Neural cell (in vitro differentiated cells): ENCODE measurements around the gene STEAP1B. TPM values are rescaled to one million over a fixed set of nuclear protein-coding genes. Genes with fewer than 3 reads are reported as not detected.
"Not testable (repeated sequence)": the region's sequence is repeated elsewhere in the genome, so short reads cannot be mapped to it uniquely, and the experiment has no call there.

Source experiments
- H2AFZ ChIP-seq: fragments of 200-600, 300-800 bp; sonication (generic), shearing (Covaris generic); 2 replicates; pipeline ENCODE4 v1.6.0; 2014; ENCODE audit warnings: low read depth, mild to moderate bottlenecking, antibody characterized with exemption, low read length, moderate library complexity
- H3F3A ChIP-seq: fragments of 200-600 bp; shearing (Covaris generic); 2 replicates; pipeline ENCODE4 v1.6.1; 2016; ENCODE audit warnings: mild to moderate bottlenecking, moderate library complexity, mixed read lengths, antibody characterized with exemption, low read length; ENCODE audit not compliant: insufficient read depth, poor library complexity, severe bottlenecking
- H3K27ac ChIP-seq: fragments of 200-600, 300-800 bp; sonication (generic), shearing (Covaris generic); 2 replicates; pipeline ENCODE4 v1.5.1; 2014; ENCODE audit warnings: mild to moderate bottlenecking, low read length, moderate library complexity
- H3K27me3 ChIP-seq: fragments of 300-800, 200-600 bp; sonication (generic), shearing (Covaris generic); 2 replicates; pipeline ENCODE4 v1.6.0; 2014; ENCODE audit warnings: mild to moderate bottlenecking, low read depth, low read length, moderate library complexity; ENCODE audit not compliant: insufficient read depth
- H3K36me3 ChIP-seq: fragments of 300-800, 200-600 bp; sonication (generic), shearing (Covaris generic); 2 replicates; pipeline ENCODE4 v1.5.1; 2014; ENCODE audit warnings: mild to moderate bottlenecking, antibody characterized with exemption, low read length, moderate library complexity; ENCODE audit not compliant: insufficient read depth
- H3K4me2 ChIP-seq: fragments of 300-800, 200-600 bp; sonication (generic), shearing (Covaris generic); 2 replicates; pipeline ENCODE4 v1.6.0; 2014; ENCODE audit warnings: mild to moderate bottlenecking, low read length
- H3K4me3 ChIP-seq: fragments of 300-800, 200-600 bp; sonication (generic), shearing (Covaris generic); 2 replicates; pipeline ENCODE4 v1.5.1; 2014; ENCODE audit warnings: mild to moderate bottlenecking, low read length, moderate library complexity
- H3K79me2 ChIP-seq: fragments of 200-600 bp; shearing (Covaris generic); replicated peaks from 2 replicates; pipeline ENCODE4 v1.6.0; 2014; ENCODE audit warnings: mild to moderate bottlenecking, low read length, moderate library complexity; ENCODE audit not compliant: insufficient read depth
- H3K9ac ChIP-seq: fragments of 300-800, 200-600 bp; sonication (generic), shearing (Covaris generic); 2 replicates; pipeline ENCODE4 v1.6.1; 2016; ENCODE audit warnings: mild to moderate bottlenecking, low read length, mixed read lengths
- H3K9me2 ChIP-seq: fragments of 200-600 bp; shearing (Covaris generic); 2 replicates; pipeline ENCODE4 v1.6.1; 2016; ENCODE audit warnings: mild to moderate bottlenecking, low read length, mixed read lengths; ENCODE audit not compliant: insufficient read depth
- H3K9me3 ChIP-seq: fragments of 200-600, 300-800 bp; sonication (generic), shearing (Covaris generic); 2 replicates; pipeline ENCODE4 v1.6.1; 2016; ENCODE audit warnings: mild to moderate bottlenecking, mixed run types, low read length, moderate library complexity, mixed read lengths
- H4K20me1 ChIP-seq: fragments of 200-600 bp; shearing (Covaris generic); 2 replicates; pipeline ENCODE4 v1.6.1; 2016; ENCODE audit warnings: mild to moderate bottlenecking, mixed run types; ENCODE audit not compliant: insufficient read depth
- CTCF ChIP-seq: fragments of 450-650 bp; IDR thresholded peaks from 2 replicates; pipeline ENCODE4 v1.5.1; 2014; ENCODE audit warnings: antibody characterized with exemption, mild to moderate bottlenecking, moderate library complexity; ENCODE audit not compliant: poor library complexity, severe bottlenecking
- EP300 ChIP-seq: fragments of 450-650 bp; conservative IDR thresholded peaks from 2 replicates; pipeline ENCODE4 v1.6.1; 2014; ENCODE audit warnings: antibody characterized with exemption, mild to moderate bottlenecking, moderate library complexity; ENCODE audit not compliant: poor library complexity, severe bottlenecking
- EZH2 ChIP-seq: fragments of 200-600, 300-800 bp; shearing (Covaris generic), sonication (generic); IDR thresholded peaks from 2 replicates; pipeline ENCODE4 v1.6.1; 2014; ENCODE audit warnings: antibody characterized with exemption, low read length, borderline replicate concordance, mild to moderate bottlenecking; ENCODE audit not compliant: insufficient read depth, poor library complexity, severe bottlenecking
- MXI1 ChIP-seq: fragments of 450-650 bp; conservative IDR thresholded peaks from 2 replicates; pipeline ENCODE4 v1.6.1; 2014; ENCODE audit warnings: antibody characterized with exemption, mild to moderate bottlenecking; ENCODE audit not compliant: poor library complexity, severe bottlenecking
- POLR2AphosphoS5 ChIP-seq: IDR thresholded peaks from 2 replicates; pipeline ENCODE4 v1.6.1; 2012
- RAD21 ChIP-seq: fragments of 450-650 bp; conservative IDR thresholded peaks from 2 replicates; pipeline ENCODE4 v1.6.1; 2014; ENCODE audit warnings: antibody characterized with exemption, mild to moderate bottlenecking, moderate library complexity
- REST ChIP-seq: IDR thresholded peaks from 2 replicates; pipeline ENCODE4 v1.6.1; 2012; ENCODE audit warnings: borderline replicate concordance
- SMC3 ChIP-seq: fragments of 450-650 bp; conservative IDR thresholded peaks from 2 replicates; pipeline ENCODE4 v1.6.1; 2014; ENCODE audit warnings: antibody characterized with exemption, mild to moderate bottlenecking, moderate library complexity; ENCODE audit not compliant: poor library complexity
- TAF1 ChIP-seq: IDR thresholded peaks from 2 replicates; pipeline ENCODE4 v1.6.1; 2012; ENCODE audit warnings: low read depth
- polyA plus RNA-seq: library from polyadenylated mRNA; depleted of rRNA; stranded (reverse); fragments of >200 nt; gene quantifications from 2 replicates; pipeline ENCODE4 v1.2.3, GENCODE V29; 2014

STEAP1B gene
- polyA plus RNA-seq, 1 donor from 2014 or later = 0.51 TPM

- H3K79me2 ChIP-seq, H3K9me3 ChIP-seq, H3F3A ChIP-seq, H3K9ac ChIP-seq, H3K4me3 ChIP-seq, H3K36me3 ChIP-seq, H3K9me2 ChIP-seq, H4K20me1 ChIP-seq, H3K4me2 ChIP-seq, H3K27me3 ChIP-seq, H3K27ac ChIP-seq, H2AFZ ChIP-seq: not testable (repeated sequence)
Observed at GRCh38 chr7:22496912-22497311, 3.1 kb downstream of the STEAP1B start.

GRCh38 chr7:22496296-22496888 lies 3.6 kb downstream of the STEAP1B start:
- H3K27me3 ChIP-seq, H3K9me2 ChIP-seq, H3K4me2 ChIP-seq: not testable (repeated sequence)

DNA sequence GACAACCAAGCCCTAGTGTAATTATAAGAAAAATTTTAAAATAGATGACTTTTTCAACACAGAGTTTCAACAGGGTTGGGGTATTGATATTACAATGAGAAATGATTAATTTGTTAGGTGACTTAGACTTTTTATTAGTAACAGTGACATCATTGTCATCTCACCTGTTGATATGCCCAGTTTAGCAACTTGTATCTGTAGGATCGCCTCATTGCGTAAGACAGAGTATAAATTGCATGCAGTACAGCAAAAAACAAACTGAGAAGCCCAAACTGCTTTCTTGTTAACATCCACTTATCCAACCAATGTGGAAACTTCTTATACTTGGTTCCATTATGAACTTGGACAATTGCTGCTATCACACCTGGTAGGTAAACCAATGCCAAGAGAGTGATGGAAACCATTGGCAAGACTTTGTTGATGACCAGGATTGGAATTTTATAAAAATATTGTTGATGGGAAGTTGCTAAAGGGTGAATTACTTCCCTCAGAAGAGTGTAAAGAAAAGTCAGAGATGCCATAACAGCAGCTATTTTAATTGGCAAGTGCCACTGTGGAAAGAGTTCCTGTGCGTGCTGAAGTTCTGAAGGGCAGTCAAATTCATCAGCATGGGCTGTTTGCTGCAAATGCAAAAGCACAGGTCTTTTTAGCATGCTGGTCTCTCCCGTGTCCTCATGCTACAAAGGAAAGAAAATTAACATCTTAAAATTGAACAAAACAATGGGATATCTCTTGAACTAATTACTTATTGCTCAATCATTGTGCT lies 6.6 kb downstream of the STEAP1B start:
- not testable (repeated sequence) for H3K79me2 ChIP-seq, H3K9me2 ChIP-seq, H3K9me3 ChIP-seq, H3F3A ChIP-seq, H3K4me3 ChIP-seq, H3K36me3 ChIP-seq, H3K27ac ChIP-seq, H3K9ac ChIP-seq, H2AFZ ChIP-seq, H4K20me1 ChIP-seq, H3K4me2 ChIP-seq, H3K27me3 ChIP-seq

More at GRCh38 chr7:22496296-22496888, 3.6 kb downstream of the STEAP1B start:
- H3F3A ChIP-seq, H2AFZ ChIP-seq, H3K36me3 ChIP-seq, H3K27ac ChIP-seq, H3K9ac ChIP-seq, H3K9me3 ChIP-seq, H3K4me3 ChIP-seq, H4K20me1 ChIP-seq, H3K79me2 ChIP-seq: not testable (repeated sequence)

GRCh38 chr7:22488643-22489462 lies 11.1 kb downstream of the STEAP1B start:
- TF ChIP-seq REST = no peak
- peak; percentile 99 for TF ChIP-seq SMC3
- peak; percentile 95 for TF ChIP-seq CTCF
- no peak for TF ChIP-seq MXI1
- TF ChIP-seq RAD21 = peak; percentile 98
- no peak for TF ChIP-seq EZH2
- TF ChIP-seq EP300 = no peak
- no peak for TF ChIP-seq TAF1
- TF ChIP-seq POLR2AphosphoS5 = no peak
- H2AFZ ChIP-seq = no peak overlapping the region

More at GRCh38 chr7:22488643-22489462, 11.1 kb downstream of the STEAP1B start:
- Histone ChIP-seq H3K79me2 (no peaks in the 10 kb centered on the region), H3K27ac (no peak overlapping the region), H3K36me3 (no peaks in the 10 kb centered on the region), H3K9ac (no peak overlapping the region), H3K9me3 (no peaks in the 10 kb centered on the region), H3K4me2 (no peak overlapping the region), H4K20me1 (no peaks in the 10 kb centered on the region), H3F3A (no peaks in the 10 kb centered on the region), H3K27me3 (no peaks in the 10 kb centered on the region), H3K9me2 (no peaks in the 10 kb centered on the region), H3K4me3 (no peak overlapping the region)
